Transverse colon (tissue), 4 donors: ENCODE measurements around the gene ASIC2. TPM values are rescaled to one million over a fixed set of nuclear protein-coding genes. Genes with fewer than 3 reads are reported as not detected.

Experiments used
- DNase-seq: peaks from one replicate; pipeline ENCODE4 v3.0.0-alpha.2; 2019
- H3K27ac ChIP-seq, 4 donors: fragments of 200-600 bp; sonication (generic); 2 replicates each; pipeline ENCODE4 v1.5.1; 2016 to 2018; ENCODE audit warnings: inconsistent platforms in 4 of 4
- H3K27me3 ChIP-seq: fragments of 200-600 bp; sonication (generic); 2 replicates; pipeline ENCODE4 v1.5.1; 2017; ENCODE audit warnings: inconsistent platforms
- H3K36me3 ChIP-seq, 4 donors: fragments of 200-600 bp; sonication (generic); 2 replicates each; pipeline ENCODE4 v1.5.1; 2017 to 2019; ENCODE audit warnings: inconsistent platforms in 4 of 4
- H3K4me1 ChIP-seq, 4 donors: fragments of 200-600 bp; sonication (generic); 2 replicates each; pipeline ENCODE4 v1.5.1; 2017 to 2020; ENCODE audit warnings: inconsistent platforms in 4 of 4
- H3K4me3 ChIP-seq, 4 donors: fragments of 200-600 bp; sonication (generic); 1 replicate in 1 of 4; 2 replicates in 3 of 4; pipeline versions ENCODE4 v1.5.1 to v1.6.1; 2017 to 2019; ENCODE audit warnings: inconsistent platforms in 4 of 4
- H3K9me3 ChIP-seq, 2 donors: fragments of 200-600 bp; sonication (generic); 2 replicates each; pipeline ENCODE4 v1.5.1; 2017 to 2019; ENCODE audit warnings: inconsistent platforms in 2 of 2
- CTCF ChIP-seq, 5 experiments: fragments of 200-600 bp in 3 of 5; fragments of 450-650 bp in 2 of 5; sonication (generic) in 3 of 5; IDR thresholded peaks; 1 replicate in 2 of 5; 2 replicates in 3 of 5; pipeline ENCODE4 v1.5.1; 2016 to 2017; ENCODE audit warnings: antibody characterized with exemption in 5 of 5, inconsistent platforms in 3 of 5, mild to moderate bottlenecking in 2 of 5, moderate library complexity in 1 of 5
- EP300 ChIP-seq: sonication (generic); formaldehyde crosslinking; IDR thresholded peaks from one replicate; pipeline ENCODE4 v1.6.1; 2017; ENCODE audit warnings: antibody characterized with exemption, low read depth
- POLR2A ChIP-seq: fragments of 450-650 bp; IDR thresholded peaks from one replicate; pipeline ENCODE4 v1.6.1; 2016; ENCODE audit warnings: antibody characterized with exemption, mild to moderate bottlenecking, moderate library complexity
- POLR2AphosphoS5 ChIP-seq, 3 donors: sonication (generic); formaldehyde crosslinking; IDR thresholded peaks; one replicate each; pipeline ENCODE4 v1.6.1; 2016; ENCODE audit warnings: antibody characterized with exemption in 3 of 3
- WGBS, 2 donors: methylation state at CpG; one replicate each; pipeline ENCODE4 v1.1.5; 2018; ENCODE audit warnings: low coverage in 1 of 2; 5-methylcytosine and 5-hydroxymethylcytosine counted together
- in situ Hi-C, 4 donors: fragments of 200-750 bp; cut with MboI; loops; one replicate each; pipeline versions ENCODE4 v1.15.0 to v1.15.1; 2017; ENCODE audit warnings: low sequenced_read_pairs in 3 of 4, low pct_ligation_motif_present in 1 of 4, low pct_unique_long_range_greater_than_20kb in 1 of 4
- intact Hi-C: fragments of 100-400 bp; cut with DNase I; formaldehyde crosslinking; loops from one replicate; pipeline ENCODE4 v1.15.1; 2023; ENCODE audit warnings: low total_unique reads
- total RNA-seq, 4 donors: library from RNA; depleted of rRNA; stranded (reverse); fragments of >200 nt; gene quantifications; one replicate each; pipeline ENCODE4 v1.1.0, GENCODE V29; 2016

ASIC2 gene
- total RNA-seq, 4 donors from 2014 or later, result 0.16 to 0.55 TPM; not detected in 2

- Histone ChIP-seq H3K27me3 (no peaks in the 10 kb centered on the region), H3K27ac (no peak overlapping the region), H3K4me3 (no peak overlapping the region), H3K36me3 (no peaks in the 10 kb centered on the region), H3K4me1 (no peaks in the 10 kb centered on the region), H3K9me3 (no peaks in the 10 kb centered on the region)
- intact Hi-C loops (no loop called here), in situ Hi-C loops (no loop called here)
- WGBS, 2 donors, result 94 to 100% methylated on average over 2 to 5 of the region's 5 CpGs
- TF ChIP-seq POLR2AphosphoS5 (IDR thresholded peaks at IDR 0.05), result no peak
- no peak for TF ChIP-seq CTCF (IDR thresholded peaks at IDR 0.05)
- no peak for TF ChIP-seq POLR2A
- no peak for TF ChIP-seq EP300
- DNase-seq, result no peak
Observed at GRCh38 chr17:33166472-33166871, 126.6 kb downstream of the ASIC2 start.

GRCh38 chr17:33164169-33164881, 128.8 kb downstream of the ASIC2 start:
- DNase-seq, result no peak
- Histone ChIP-seq H3K36me3 (no peaks in the 10 kb centered on the region), H3K9me3 (no peaks in the 10 kb centered on the region), H3K4me1 (no peaks in the 10 kb centered on the region), H3K4me3 (no peak overlapping the region), H3K27ac (no peak overlapping the region), H3K27me3 (no peaks in the 10 kb centered on the region)
- TF ChIP-seq CTCF (IDR thresholded peaks at IDR 0.05) (no peak), EP300 (no peak), POLR2A (no peak), POLR2AphosphoS5 (IDR thresholded peaks at IDR 0.05) (no peak)
- intact Hi-C loops (no loop called here), in situ Hi-C loops (no loop called here)
- 70 to 83% methylated on average over 1 to 8 of the region's 8 CpGs for WGBS, 2 donors

GRCh38 chr17:33163533-33164168, 129.4 kb downstream of the ASIC2 start:
- H3K9me3 ChIP-seq, result no peaks in the 10 kb centered on the region
- in situ Hi-C loops, result no loop called here
- H3K4me1 ChIP-seq, result no peaks in the 10 kb centered on the region
- 85 to 91% methylated on average over 3 to 10 of the region's 10 CpGs for WGBS, 2 donors
- no peaks in the 10 kb centered on the region for H3K36me3 ChIP-seq
- intact Hi-C loops, result no loop called here
- H3K27ac ChIP-seq, result no peak overlapping the region
- no peak overlapping the region for H3K4me3 ChIP-seq
- TF ChIP-seq CTCF (IDR thresholded peaks at IDR 0.05) (no peak), EP300 (no peak), POLR2AphosphoS5 (IDR thresholded peaks at IDR 0.05) (no peak), POLR2A (no peak)
- no peaks in the 10 kb centered on the region for H3K27me3 ChIP-seq
- DNase-seq, result no peak

- TF ChIP-seq CTCF (IDR thresholded peaks at IDR 0.05), result no peak
- no peak for TF ChIP-seq EP300
- no peak for TF ChIP-seq POLR2A
- no peak for TF ChIP-seq POLR2AphosphoS5 (IDR thresholded peaks at IDR 0.05)
- Histone ChIP-seq H3K36me3 (no peaks in the 10 kb centered on the region), H3K27me3 (no peaks in the 10 kb centered on the region), H3K27ac (no peak overlapping the region), H3K4me3 (no peak overlapping the region), H3K9me3 (no peaks in the 10 kb centered on the region), H3K4me1 (no peaks in the 10 kb centered on the region)
- in situ Hi-C loops (no loop called here), intact Hi-C loops (no loop called here)
- WGBS, 2 donors, result 72 to 79% methylated on average over 5 to 19 of the region's 19 CpGs
- DNase-seq, result no peak
Observed at GRCh38 chr17:33154869-33155455, 138.1 kb downstream of the ASIC2 start.
